ENCODE measurements around the gene PPP2R2C.

GRCh38 chr4:6307891-6308290 is 164.5 kb downstream of the PPP2R2C start:
- no peak for TF ChIP-seq CTCF (IDR thresholded peaks at IDR 0.05)
- TF ChIP-seq POLR2AphosphoS5 (IDR thresholded peaks at IDR 0.05), result no peak
